ENCODE data around the gene SH3RF1.

The SH3RF1 gene

DNA sequence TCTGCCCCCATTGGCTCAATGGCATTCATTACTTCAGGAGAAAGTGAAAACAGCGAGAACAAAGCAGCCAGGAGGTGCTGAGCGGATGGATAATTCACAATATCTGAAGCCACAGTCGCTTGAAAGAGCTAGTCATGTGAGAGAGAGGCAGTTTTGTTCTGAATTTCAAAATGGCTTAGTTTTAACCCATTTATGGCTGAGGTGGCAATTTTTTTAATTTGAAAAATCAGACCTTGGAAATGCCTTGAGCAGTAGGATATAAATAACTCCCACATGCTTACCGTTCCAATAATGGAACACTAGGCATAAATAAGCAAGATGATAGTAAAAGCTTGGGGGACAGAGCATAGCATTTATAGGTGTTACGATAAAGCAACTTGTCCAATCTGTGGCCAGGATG lies 203.8 kb downstream of the SH3RF1 start:
- H3K4me1 ChIP-seq (ENCODE audit: insufficient read depth, low read length) = no peaks in the 10 kb centered on the region
- H3K4me2 ChIP-seq (ENCODE audit: insufficient read depth, low read length) = no peak overlapping the region
- no peaks in the 10 kb centered on the region for H4K20me1 ChIP-seq (ENCODE audit: insufficient read depth, low read length)
- no peak overlapping the region for H2AFZ ChIP-seq (ENCODE audit: low read depth, low read length)
- H3K36me3 ChIP-seq (ENCODE audit: insufficient read depth, low read length) = no peaks in the 10 kb centered on the region
- no peak for ATAC-seq (ENCODE audit: insufficient read depth, low read depth)
- DNase-seq = no peak
- no peak for TF ChIP-seq EZH2 (IDR thresholded peaks at IDR 0.05; ENCODE audit: borderline replicate concordance, low read depth, low read length, severe bottlenecking)
- TF ChIP-seq, protein P1, sequence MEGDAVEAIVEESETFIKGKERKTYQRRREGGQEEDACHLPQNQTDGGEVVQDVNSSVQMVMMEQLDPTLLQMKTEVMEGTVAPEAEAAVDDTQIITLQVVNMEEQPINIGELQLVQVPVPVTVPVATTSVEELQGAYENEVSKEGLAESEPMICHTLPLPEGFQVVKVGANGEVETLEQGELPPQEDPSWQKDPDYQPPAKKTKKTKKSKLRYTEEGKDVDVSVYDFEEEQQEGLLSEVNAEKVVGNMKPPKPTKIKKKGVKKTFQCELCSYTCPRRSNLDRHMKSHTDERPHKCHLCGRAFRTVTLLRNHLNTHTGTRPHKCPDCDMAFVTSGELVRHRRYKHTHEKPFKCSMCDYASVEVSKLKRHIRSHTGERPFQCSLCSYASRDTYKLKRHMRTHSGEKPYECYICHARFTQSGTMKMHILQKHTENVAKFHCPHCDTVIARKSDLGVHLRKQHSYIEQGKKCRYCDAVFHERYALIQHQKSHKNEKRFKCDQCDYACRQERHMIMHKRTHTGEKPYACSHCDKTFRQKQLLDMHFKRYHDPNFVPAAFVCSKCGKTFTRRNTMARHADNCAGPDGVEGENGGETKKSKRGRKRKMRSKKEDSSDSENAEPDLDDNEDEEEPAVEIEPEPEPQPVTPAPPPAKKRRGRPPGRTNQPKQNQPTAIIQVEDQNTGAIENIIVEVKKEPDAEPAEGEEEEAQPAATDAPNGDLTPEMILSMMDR (IDR thresholded peaks at IDR 0.05; ENCODE audit: borderline replicate concordance, extremely low read depth, low read length, poor library complexity, severe bottlenecking) = no peak
- H3K9me3 ChIP-seq (ENCODE audit: insufficient read depth, low read length, severe bottlenecking) = no peaks in the 10 kb centered on the region
- no peak overlapping the region for H3K27ac ChIP-seq (ENCODE audit: low read length)
- no peaks in the 10 kb centered on the region for H3K27me3 ChIP-seq (ENCODE audit: insufficient read depth, low read length, poor library complexity)
- no peak overlapping the region for H3K4me3 ChIP-seq (ENCODE audit: low read depth in 1 of 2, low read length in 2 of 2)
- H3K79me2 ChIP-seq (ENCODE audit: insufficient read depth, low read length) = no peaks in the 10 kb centered on the region
- H3K9ac ChIP-seq (ENCODE audit: low read depth, low read length) = no peak overlapping the region

DNA sequence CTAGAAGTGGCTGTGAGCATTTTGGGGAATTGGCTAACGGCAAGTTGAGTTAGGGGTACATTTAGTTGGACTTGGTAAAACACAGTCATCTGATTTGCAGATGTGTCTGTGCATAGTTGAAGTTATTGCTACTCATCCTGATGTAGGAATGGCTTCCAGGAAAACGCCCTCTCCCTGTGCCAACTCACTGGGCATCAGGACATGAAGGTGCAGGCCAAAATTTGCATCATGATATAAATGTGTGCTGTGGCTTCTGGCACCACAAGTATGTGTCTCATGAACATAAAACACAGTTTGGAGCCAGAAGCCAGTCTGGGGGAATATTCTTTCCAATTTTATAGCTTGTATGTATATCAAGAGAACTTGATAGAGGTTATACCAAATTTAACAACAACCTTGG lies 206.5 kb downstream of the SH3RF1 start:
- H3K9me3 ChIP-seq (ENCODE audit: insufficient read depth, low read length, severe bottlenecking) = no peaks in the 10 kb centered on the region
- TF ChIP-seq, protein P1 (IDR thresholded peaks at IDR 0.05; ENCODE audit: borderline replicate concordance, extremely low read depth, low read length, poor library complexity, severe bottlenecking) = no peak
- no peak for TF ChIP-seq EZH2 (IDR thresholded peaks at IDR 0.05; ENCODE audit: borderline replicate concordance, low read depth, low read length, severe bottlenecking)
- no peaks in the 10 kb centered on the region for H4K20me1 ChIP-seq (ENCODE audit: insufficient read depth, low read length)
- no peak overlapping the region for H3K27ac ChIP-seq (ENCODE audit: low read length)
- DNase-seq = no peak
- no peaks in the 10 kb centered on the region for H3K36me3 ChIP-seq (ENCODE audit: insufficient read depth, low read length)
- H3K79me2 ChIP-seq (ENCODE audit: insufficient read depth, low read length) = no peaks in the 10 kb centered on the region
- H3K27me3 ChIP-seq (ENCODE audit: insufficient read depth, low read length, poor library complexity) = no peaks in the 10 kb centered on the region
- no peaks in the 10 kb centered on the region for H3K4me1 ChIP-seq (ENCODE audit: insufficient read depth, low read length)
- H3K4me2 ChIP-seq (ENCODE audit: insufficient read depth, low read length) = no peak overlapping the region
- H3K4me3 ChIP-seq (ENCODE audit: low read depth in 1 of 2, low read length in 2 of 2) = no peak overlapping the region
- no peak for ATAC-seq (ENCODE audit: insufficient read depth, low read depth)
- H3K9ac ChIP-seq (ENCODE audit: low read depth, low read length) = no peak overlapping the region
- no peak overlapping the region for H2AFZ ChIP-seq (ENCODE audit: low read depth, low read length)

DNA sequence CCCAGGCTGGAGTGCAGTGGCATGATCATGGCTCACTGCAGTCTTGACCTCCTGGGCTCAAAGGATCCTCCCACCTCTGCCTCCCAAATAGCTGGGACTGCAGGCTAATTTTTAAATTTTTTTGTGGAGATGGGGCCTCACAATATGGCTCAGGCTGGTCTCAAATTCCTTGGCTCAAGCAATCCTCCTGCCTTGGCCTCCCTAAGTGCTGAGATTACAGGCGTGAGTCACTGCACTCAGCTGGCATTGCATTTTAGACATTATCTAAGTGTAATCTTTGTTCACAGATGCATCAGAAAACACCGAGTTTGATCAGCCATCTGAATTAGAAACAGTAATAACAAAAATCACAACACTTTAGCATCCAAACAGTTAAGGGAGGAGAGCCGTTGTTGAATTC lies 207.3 kb downstream of the SH3RF1 start:
- Histone ChIP-seq H3K4me2 (ENCODE audit: insufficient read depth, low read length) (no peak overlapping the region), H3K36me3 (ENCODE audit: insufficient read depth, low read length) (no peaks in the 10 kb centered on the region), H3K9ac (ENCODE audit: low read depth, low read length) (no peak overlapping the region), H3K9me3 (ENCODE audit: insufficient read depth, low read length, severe bottlenecking) (no peaks in the 10 kb centered on the region), H3K4me1 (ENCODE audit: insufficient read depth, low read length) (no peaks in the 10 kb centered on the region), H3K27me3 (ENCODE audit: insufficient read depth, low read length, poor library complexity) (no peaks in the 10 kb centered on the region), H2AFZ (ENCODE audit: low read depth, low read length) (no peak overlapping the region), H3K4me3 (ENCODE audit: low read depth in 1 of 2, low read length in 2 of 2) (no peak overlapping the region), H3K79me2 (ENCODE audit: insufficient read depth, low read length) (no peaks in the 10 kb centered on the region), H4K20me1 (ENCODE audit: insufficient read depth, low read length) (no peaks in the 10 kb centered on the region), H3K27ac (ENCODE audit: low read length) (no peak overlapping the region)
- ATAC-seq (ENCODE audit: insufficient read depth, low read depth) (no peak), DNase-seq (no peak)
- TF ChIP-seq, protein P1 (IDR thresholded peaks at IDR 0.05; ENCODE audit: borderline replicate concordance, extremely low read depth, low read length, poor library complexity, severe bottlenecking) = no peak
- TF ChIP-seq EZH2 (IDR thresholded peaks at IDR 0.05; ENCODE audit: borderline replicate concordance, low read depth, low read length, severe bottlenecking) = no peak

DNA sequence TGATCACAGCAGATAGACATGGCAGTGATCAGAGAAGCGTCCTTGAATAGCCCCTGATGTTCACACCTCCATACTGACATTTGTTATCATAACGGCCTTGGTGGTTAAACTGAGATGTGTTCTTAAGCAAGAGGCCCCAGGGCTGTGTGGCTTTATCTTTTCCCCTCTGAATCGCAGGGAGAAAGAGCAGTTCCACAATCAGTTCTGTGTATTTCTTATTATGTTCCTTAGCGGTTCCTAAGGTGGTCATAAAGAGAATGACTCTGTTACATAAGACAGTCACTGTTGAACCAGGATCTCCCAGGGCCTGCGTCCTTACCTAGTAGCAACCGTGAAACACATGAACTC lies 207.9 kb downstream of the SH3RF1 start:
- no peak overlapping the region for H3K4me2 ChIP-seq (ENCODE audit: insufficient read depth, low read length)
- no peaks in the 10 kb centered on the region for H3K27me3 ChIP-seq (ENCODE audit: insufficient read depth, low read length, poor library complexity)
- H3K9me3 ChIP-seq (ENCODE audit: insufficient read depth, low read length, severe bottlenecking) = no peaks in the 10 kb centered on the region
- DNase-seq (no peak), ATAC-seq (ENCODE audit: insufficient read depth, low read depth) (no peak)
- no peaks in the 10 kb centered on the region for H3K36me3 ChIP-seq (ENCODE audit: insufficient read depth, low read length)
- no peak overlapping the region for H3K4me3 ChIP-seq (ENCODE audit: low read depth in 1 of 2, low read length in 2 of 2)
- no peak overlapping the region for H2AFZ ChIP-seq (ENCODE audit: low read depth, low read length)
- TF ChIP-seq EZH2 (IDR thresholded peaks at IDR 0.05; ENCODE audit: borderline replicate concordance, low read depth, low read length, severe bottlenecking) = no peak
- TF ChIP-seq, protein P1 (IDR thresholded peaks at IDR 0.05; ENCODE audit: borderline replicate concordance, extremely low read depth, low read length, poor library complexity, severe bottlenecking) = no peak
- no peaks in the 10 kb centered on the region for H3K4me1 ChIP-seq (ENCODE audit: insufficient read depth, low read length)
- no peaks in the 10 kb centered on the region for H3K79me2 ChIP-seq (ENCODE audit: insufficient read depth, low read length)
- H4K20me1 ChIP-seq (ENCODE audit: insufficient read depth, low read length) = no peaks in the 10 kb centered on the region
- no peak overlapping the region for H3K27ac ChIP-seq (ENCODE audit: low read length)
- H3K9ac ChIP-seq (ENCODE audit: low read depth, low read length) = no peak overlapping the region

All from DND-41 (cell line).